ENCODE data around the gene FDPS. TPM values are rescaled to one million over a fixed set of nuclear protein-coding genes. Genes with fewer than 3 reads are reported as not detected.

Gene FDPS
- total and polyA plus RNA-seq, 7 donors: 46.2 to 85.2 (median 53.7) TPM

GRCh38 chr1:155309423-155310021 lies 856 bp downstream of the FDPS start:
- peak overlapping the region; percentile 87 for H3K27ac ChIP-seq
- no peak for DNase-seq
- H3K9me3 ChIP-seq: no peaks in the 10 kb centered on the region
- intact Hi-C loops (cut with DNase I): loop anchor here in 1 of 2 donors (5.0 kb wide), 1 partner anchor 37 kb away; the partner anchor contains the start of gene CLK2
- WGBS, 3 donors: 11 to 16% (median 12%) methylated on average over 11 of the region's 11 CpGs
- TF ChIP-seq CTCF (IDR thresholded peaks at IDR 0.05): no peak
- ATAC-seq: no peak
- peaks cover 3 to 42% of the 10 kb centered on the region in 2 donors for H3K36me3 ChIP-seq (ENCODE audit: insufficient read depth in 1 of 2, low read depth in 1 of 2)
- peak overlapping the region; percentile 81 for H3K4me3 ChIP-seq
- H3K4me1 ChIP-seq: peaks cover 9% of the 10 kb centered on the region
- H3K27me3 ChIP-seq (ENCODE audit: insufficient read depth in 3 of 3, low read length in 2 of 3): no peaks in the 10 kb centered on the region

GRCh38 chr1:155313261-155313660 lies 4.6 kb downstream of the FDPS start:
- no peak for TF ChIP-seq CTCF (IDR thresholded peaks at IDR 0.05)
- intact Hi-C loops (cut with DNase I): no loop called here
- Histone ChIP-seq H3K27me3 (ENCODE audit: insufficient read depth in 3 of 3, low read length in 2 of 3) (no peaks in the 10 kb centered on the region), H3K4me3 (no peak overlapping the region), H3K36me3 (ENCODE audit: insufficient read depth in 1 of 2, low read depth in 1 of 2) (peaks cover 3 to 63% of the 10 kb centered on the region in 2 donors), H3K9me3 (no peaks in the 10 kb centered on the region), H3K27ac (no peak overlapping the region), H3K4me1 (peaks cover 9% of the 10 kb centered on the region)
- 62 to 71% (median 66%) methylated on average over 8 of the region's 8 CpGs for WGBS, 3 donors
- ATAC-seq (no peak), DNase-seq (no peak)

- Histone ChIP-seq H3K9me3 (no peaks in the 10 kb centered on the region), H3K36me3 (ENCODE audit: insufficient read depth in 1 of 2, low read depth in 1 of 2) (peaks cover 3 to 56% of the 10 kb centered on the region in 2 donors), H3K27me3 (ENCODE audit: insufficient read depth in 3 of 3, low read length in 2 of 3) (no peaks in the 10 kb centered on the region), H3K4me1 (peaks cover 10% of the 10 kb centered on the region), H3K27ac (no peak overlapping the region), H3K4me3 (no peak overlapping the region)
- 94 to 96% (median 94%) methylated on average over 3 of the region's 3 CpGs for WGBS, 3 donors
- DNase-seq: no peak
- intact Hi-C loops (cut with DNase I): no loop called here
- no peak for TF ChIP-seq CTCF (IDR thresholded peaks at IDR 0.05)
- ATAC-seq: no peak
Observed at GRCh38 chr1:155316922-155317321, 8.3 kb downstream of the FDPS start.

- DNase-seq (no peak), ATAC-seq (no peak)
- no peaks in the 10 kb centered on the region for H3K27me3 ChIP-seq (ENCODE audit: insufficient read depth in 3 of 3, low read length in 2 of 3)
- no peaks in the 10 kb centered on the region for H3K9me3 ChIP-seq
- WGBS, 3 donors: 92 to 97% (median 92%) methylated on average over 9 of the region's 9 CpGs
- no peak overlapping the region for H3K4me3 ChIP-seq
- peaks cover 3 to 44% of the 10 kb centered on the region in 2 donors for H3K36me3 ChIP-seq (ENCODE audit: insufficient read depth in 1 of 2, low read depth in 1 of 2)
- no peak overlapping the region for H3K27ac ChIP-seq
- no peak for TF ChIP-seq CTCF (IDR thresholded peaks at IDR 0.05)
- intact Hi-C loops (cut with DNase I): no loop called here
- H3K4me1 ChIP-seq: peaks cover 20% of the 10 kb centered on the region
Observed at GRCh38 chr1:155318082-155318481, 9.4 kb downstream of the FDPS start.

- H3K9me3 ChIP-seq: no peaks in the 10 kb centered on the region
- peaks cover 0 to 31% of the 10 kb centered on the region in 2 donors for H3K36me3 ChIP-seq (ENCODE audit: insufficient read depth in 1 of 2, low read depth in 1 of 2)
- no peaks in the 10 kb centered on the region for H3K27me3 ChIP-seq (ENCODE audit: insufficient read depth in 3 of 3, low read length in 2 of 3)
- ATAC-seq: no peak
- intact Hi-C loops (cut with DNase I): no loop called here
- TF ChIP-seq CTCF (IDR thresholded peaks at IDR 0.05): no peak
- WGBS, 3 donors: 69 to 73% (median 70%) methylated on average over 5 of the region's 5 CpGs
- no peak overlapping the region for H3K4me3 ChIP-seq
- DNase-seq: no peak
- peaks cover 20% of the 10 kb centered on the region for H3K4me1 ChIP-seq
- no peak overlapping the region for H3K27ac ChIP-seq
Observed at GRCh38 chr1:155319536-155319935, 10.9 kb downstream of the FDPS start.

Data from psoas muscle (tissue), 8 donors.